COLO829 (cell line): ENCODE results near the gene ST14.
"Not testable (repeated sequence)": the region's sequence is repeated elsewhere in the genome, so short reads cannot be mapped to it uniquely, and the experiment has no call there.

Source experiments
- DNase-seq: peaks from one replicate; pipeline ENCODE4 v3.0.0; 2012; ENCODE audit warnings: low spot score

ST14 gene

DNA sequence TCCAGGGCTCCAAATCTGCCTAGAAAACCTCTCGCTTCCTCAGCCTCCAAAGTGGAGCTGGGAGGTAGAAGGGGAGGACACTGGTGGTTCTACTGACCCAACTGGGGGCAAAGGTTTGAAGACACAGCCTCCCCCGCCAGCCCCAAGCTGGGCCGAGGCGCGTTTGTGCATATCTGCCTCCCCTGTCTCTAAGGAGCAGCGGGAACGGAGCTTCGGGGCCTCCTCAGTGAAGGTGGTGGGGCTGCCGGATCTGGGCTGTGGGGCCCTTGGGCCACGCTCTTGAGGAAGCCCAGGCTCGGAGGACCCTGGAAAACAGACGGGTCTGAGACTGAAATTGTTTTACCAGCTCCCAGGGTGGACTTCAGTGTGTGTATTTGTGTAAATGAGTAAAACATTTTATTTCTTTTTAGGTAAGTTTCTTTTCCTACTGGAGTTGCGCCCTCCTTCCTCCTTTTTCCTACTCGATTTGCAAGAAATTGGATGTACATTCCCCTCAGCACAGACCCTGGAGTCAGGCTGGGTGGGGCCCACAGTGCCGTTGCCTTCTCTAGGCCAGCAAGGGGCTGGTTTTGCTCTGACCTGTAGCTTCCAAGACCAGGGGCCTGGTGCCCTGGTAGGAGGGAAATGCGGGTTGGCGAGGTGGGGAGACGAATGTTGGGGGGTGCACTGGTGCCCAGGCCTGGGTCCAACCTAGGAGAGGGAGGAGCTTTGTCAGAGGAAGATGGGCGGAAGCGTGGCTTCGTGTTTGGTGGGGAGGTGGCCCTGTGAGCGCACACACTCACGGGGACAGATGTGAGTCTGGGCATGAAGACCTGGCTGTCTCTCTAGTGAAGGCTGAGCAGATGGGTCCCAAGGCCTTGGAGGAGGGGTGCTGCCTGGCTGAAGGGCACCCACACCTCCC is 50.6 kb downstream of the ST14 start:
- DNase-seq = no peak

DNA sequence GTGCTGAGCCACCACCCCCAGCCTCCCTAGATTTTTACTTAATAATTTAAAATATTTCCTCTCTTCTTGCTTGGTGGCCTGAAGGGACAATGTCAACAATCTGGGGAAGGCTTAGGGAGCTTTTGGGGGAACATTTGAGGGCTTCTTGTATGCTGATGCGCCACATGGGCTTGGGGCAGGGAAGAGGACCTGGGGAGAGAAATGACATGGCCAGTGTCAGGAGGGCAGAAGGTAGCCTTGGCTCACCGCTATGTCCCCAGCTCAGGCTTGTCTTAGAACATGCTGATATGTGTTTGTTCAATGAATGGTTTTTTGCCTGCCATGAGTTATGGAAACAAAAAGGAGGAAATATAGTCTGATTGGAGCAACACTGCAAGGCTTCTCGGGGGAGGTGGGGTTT is 51.6 kb downstream of the ST14 start:
- no peak for DNase-seq

DNA sequence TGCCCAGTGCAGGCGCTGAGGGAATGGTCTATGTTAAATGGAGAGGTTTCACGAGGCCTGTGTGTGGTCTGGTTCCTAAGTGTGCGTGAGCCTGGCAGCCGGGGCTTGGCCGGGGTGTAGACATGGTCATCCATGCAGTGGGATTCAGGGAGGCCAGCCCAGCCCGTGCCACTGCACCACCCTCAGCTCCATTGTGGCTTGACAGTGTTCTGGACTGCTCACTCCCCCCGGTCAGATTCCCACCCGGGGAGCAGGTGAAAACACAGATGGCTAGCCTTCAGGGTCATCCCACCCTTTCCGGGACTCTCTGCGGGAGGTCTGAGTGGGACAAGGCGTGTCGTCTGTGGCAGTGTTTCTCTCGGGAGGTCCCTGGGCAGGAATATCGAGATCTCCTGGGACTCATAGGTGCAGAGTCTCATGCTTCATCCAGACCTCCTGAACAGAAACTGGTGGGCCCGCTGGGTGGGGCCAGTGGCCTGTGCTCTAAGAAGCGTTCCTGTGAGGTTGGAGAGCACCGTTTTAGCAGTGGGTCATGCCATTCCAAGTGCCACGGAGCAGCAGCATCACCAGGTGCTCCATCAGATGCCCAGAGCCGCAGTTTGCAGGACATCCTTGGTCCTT is 52.3 kb downstream of the ST14 start:
- no peak for DNase-seq

DNA sequence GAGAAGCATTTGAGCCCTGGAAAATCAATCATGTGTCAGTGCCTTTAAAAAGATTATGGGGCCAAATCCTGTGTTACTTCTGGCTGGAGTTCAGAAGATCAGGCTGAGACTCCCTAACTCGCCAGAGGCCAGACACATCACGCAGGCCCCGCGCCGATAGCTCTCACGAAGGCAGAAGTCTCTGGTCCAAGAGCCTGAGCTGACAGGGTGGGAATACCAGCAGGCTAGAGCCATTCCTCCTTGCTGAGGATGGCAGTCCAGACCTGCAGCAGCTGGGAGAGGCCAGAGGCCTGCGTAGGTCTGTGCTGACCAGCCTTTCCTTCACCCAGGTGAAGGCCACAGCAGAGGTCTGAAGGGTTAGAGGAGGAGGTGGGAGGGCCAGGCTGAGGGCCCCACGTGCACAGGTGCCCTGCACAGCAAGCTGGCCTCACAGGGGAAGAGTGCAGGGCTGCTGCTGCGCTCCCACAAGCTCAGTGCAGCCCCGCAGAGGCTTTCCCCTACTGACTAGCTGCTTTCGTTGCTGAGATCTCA is 52.9 kb downstream of the ST14 start:
- DNase-seq = no peak

DNA sequence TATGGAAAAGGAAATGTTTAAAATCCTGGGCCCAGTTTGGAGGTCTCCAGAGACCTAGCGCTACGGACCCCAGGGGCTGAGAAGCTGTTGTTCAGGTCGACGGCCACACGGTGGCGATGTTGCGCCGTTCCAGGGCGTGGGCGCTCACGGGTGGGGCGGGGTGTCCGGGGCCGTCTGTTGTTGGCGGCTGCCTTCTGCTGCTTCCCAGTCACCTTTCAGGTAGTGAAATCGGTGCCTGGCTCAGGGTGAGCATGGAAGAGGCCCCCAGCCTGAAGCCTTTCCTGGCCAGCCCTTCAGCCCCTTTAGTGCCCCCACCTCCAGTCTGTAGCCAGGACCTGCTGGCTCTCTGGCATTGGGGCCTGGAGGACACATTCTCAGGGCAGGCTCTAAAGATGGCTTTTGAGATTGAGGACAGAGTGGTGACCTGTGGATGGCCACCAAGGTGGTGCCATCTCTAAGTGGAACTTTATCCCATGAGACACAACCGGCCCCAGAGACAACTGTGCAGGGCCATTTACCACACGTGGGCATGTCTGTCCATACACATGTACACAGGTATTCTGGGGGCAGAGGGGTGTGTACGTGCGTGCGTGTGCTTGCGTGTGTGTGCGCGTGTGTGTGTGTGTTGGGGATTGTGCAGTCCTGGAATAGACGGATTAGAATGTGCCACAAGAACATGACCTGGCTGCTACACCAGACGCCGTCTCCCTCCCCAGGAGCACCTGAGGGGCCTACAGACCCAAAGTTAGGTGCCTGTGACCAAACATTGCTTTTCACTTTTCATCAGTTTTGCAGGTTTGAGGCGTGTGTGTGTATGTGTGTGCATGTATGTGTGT is 53.8 kb downstream of the ST14 start:
- DNase-seq = peak; percentile 53

DNA sequence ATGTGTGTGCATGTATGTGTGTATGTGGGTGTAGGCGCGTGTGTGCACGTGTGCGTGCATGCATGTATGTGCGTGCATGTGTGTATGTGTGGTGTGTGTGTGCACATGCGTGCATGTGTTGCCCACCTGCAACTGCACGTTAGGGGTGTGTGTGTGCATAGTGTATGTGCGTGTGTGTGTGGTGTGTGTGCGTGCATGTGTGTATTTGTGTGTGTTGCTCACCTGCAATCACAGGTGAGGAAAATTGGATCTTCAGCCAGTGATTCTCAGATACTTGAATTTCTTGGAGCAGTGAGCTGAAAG is 54.3 kb downstream of the ST14 start:
- no peak for DNase-seq

DNA sequence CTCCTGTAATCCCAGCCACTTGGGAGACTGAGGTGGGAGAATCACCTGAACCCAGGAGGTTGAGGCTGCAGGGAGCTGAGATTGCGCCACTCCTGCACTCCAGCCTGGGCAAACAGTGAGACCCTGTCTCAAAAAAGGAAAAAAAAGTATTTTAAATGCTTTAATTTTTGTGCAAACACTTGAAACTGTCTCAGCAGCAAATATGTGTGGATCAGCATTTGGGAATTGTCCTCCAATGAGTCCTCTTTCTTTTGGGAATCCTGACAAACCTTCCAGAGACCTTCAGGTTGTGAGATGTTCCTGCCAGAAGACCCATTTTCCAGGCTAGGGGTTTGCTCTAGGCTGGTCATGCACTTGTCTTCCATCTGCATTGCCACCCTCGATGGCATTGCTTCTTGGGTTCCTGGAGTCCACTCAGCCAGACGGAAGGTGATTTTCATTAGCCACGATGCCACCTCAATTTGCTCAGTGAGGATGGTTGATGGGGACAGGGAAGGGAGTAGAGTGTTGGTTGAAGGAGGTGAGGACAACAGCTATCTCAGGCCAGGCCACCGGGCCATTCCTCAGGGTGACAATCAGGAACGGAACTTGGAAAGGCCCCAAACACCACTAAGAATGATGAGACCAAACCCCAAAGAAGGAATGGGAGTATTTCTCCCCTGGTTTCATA is 55.4 kb downstream of the ST14 start:
- DNase-seq = no peak

DNA sequence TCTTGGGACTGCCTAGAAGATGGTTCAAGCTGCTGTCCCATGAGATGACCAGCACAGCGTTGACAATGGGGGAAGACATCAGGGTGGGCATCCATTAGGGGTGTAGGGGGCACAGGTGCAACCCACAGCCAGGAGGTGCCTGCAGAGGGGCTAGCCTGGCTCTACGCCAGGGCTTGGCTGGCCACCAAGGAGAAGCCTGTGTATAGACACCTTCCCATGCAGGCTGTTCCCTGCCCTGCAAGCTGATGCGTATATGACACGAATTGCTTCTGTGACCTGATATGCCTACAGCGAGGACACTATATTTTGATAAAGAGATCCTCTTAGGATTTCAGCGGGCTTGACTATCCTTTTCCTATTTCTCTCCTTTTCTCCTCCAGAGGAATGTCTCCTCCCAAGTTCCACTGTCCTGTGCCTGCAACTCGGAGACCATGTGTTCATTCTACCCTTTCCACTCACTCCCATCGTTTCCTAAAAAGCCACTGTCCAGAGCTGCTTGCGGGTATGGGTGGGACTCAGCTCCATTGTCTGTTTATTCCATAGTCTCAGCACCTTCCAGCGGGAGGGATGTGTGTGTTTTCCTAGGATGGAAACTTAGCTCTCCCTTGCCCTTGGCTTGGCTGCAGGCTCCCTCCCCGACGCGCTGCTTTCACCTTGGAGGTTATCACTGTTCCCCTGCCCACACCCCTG is 56.1 kb downstream of the ST14 start:
- no peak for DNase-seq

DNA sequence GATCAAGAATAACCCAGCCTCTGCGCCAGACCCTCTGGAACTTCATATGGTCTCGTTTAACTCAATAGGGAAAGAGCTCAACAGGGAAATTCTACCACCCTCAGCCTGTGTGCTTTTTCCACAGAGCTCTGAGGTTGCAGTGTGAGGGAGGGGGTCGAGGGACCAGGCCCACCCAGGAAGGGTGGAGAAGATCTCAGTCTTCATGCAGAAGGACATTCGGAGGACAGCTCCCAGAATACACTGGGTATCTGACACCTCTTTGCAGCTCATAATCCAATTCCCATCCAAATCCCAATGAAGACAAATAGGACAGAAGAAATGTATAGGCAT is 56.6 kb downstream of the ST14 start:
- no peak for DNase-seq

DNA sequence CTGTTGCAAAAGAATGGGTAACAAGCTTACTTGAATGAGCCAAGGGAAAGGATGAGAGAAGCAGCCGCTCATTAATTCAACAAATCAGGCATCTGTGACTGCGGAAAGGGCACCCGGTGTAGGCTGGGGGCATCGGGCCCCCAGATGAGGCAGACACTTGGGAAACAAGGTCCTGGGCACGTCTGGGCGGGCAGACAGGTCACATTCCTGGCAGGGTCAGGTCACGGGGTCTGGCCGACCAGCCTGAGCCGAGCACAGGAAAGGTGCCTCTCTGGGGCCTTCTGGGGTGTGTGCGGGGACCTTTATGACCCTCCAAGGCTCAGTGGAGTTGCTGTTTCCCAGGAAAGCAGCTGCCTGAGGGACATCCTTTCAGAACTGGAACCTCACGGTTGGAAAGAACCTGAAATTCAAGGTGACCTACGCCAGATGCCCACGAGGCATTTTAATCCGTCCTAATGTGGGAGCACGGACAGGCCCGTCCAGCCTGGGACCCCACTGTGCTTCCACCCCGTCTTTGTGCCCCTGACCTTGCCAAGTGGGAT is 57.1 kb downstream of the ST14 start:
- DNase-seq = no peak

DNA sequence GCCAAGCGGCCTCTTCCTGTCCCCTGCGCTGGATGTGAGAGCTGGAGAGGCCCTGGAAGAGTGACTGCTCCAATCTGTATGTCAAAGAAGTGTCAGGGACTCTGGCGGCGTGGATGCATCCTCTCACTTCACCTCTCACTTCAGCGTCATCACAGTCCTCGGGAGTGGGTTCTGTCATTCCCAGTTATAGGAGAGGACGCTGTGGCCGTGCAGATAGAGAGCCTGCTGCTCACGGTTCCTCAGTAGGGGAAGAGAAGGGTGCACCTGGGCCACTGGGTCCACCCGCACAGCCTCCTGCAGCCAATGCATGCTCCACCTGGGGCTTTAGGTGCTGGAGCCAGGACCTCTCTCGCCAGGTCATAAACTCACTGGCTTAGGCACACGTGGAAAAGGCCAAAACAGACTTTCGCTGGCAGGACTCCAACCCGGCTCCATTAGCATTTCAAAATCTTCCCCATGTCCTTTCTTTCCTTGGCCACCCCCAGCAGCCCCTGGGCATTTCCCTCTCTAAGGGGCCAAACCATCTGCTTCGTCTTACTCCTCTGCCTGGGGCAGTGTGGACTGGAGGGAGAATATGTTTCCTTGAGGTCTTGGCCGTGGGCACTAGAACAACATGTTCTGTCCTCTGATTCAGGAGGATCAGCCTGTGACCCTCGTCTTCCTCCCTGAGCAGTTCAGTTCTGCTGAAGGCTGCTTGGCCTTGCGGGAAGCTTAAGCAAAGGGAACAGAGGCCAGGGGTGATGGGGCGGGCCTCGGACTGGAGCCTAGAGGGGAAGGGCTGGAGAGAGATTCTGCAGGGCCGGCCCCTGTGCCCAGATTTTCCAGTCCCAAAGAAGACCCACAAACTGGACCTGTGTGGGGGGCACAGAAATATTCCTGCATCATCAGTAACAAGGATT is 57.8 kb downstream of the ST14 start:
- DNase-seq = no peak

DNA sequence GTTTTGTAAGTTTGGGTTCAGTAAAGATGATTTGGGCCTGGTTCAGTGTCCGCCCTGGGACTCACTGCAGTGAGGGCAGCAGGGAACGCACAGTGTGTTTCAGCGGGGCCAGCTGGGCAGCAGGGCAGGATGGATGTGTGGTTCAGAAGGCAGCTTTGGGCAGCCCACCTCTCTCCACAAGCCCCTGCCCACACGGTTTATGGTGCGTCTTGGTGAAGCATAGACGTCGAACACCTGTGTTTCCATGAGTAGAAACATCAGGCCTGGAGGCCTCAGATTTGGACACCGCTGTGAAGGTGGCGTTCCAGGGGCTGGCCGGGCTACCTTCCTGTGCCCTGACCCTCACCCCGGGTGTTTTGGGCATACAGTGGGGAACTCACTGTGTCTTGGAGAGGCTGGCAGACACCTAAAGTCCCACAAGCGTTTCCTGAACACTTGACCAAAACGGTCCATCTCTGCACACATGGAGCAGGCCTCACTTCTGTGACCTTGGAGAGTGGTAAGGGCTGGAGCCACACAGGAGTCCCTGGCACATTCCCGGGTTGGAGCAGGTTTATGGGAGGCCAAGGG is 59.0 kb downstream of the ST14 start:
- DNase-seq = no peak

DNA sequence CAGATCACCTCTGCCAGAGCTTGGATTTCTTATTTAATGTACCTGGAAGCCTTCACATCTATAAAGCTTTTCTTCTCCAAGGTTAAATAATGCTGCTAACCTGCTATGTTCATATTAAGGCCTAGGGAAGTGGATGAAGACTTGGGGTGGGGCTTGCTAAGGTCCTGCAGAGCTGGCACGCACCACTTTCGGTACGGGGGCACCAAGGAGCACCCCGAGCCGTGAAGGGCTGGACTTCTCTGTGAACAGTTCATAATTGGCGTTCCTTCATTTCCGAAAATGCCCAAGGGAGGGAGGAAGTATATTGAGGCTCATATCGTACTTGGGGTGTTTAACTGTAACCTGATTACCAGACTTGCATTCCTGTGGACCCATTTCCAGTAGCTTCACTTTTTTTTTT is 59.6 kb downstream of the ST14 start:
- no peak for DNase-seq

DNA sequence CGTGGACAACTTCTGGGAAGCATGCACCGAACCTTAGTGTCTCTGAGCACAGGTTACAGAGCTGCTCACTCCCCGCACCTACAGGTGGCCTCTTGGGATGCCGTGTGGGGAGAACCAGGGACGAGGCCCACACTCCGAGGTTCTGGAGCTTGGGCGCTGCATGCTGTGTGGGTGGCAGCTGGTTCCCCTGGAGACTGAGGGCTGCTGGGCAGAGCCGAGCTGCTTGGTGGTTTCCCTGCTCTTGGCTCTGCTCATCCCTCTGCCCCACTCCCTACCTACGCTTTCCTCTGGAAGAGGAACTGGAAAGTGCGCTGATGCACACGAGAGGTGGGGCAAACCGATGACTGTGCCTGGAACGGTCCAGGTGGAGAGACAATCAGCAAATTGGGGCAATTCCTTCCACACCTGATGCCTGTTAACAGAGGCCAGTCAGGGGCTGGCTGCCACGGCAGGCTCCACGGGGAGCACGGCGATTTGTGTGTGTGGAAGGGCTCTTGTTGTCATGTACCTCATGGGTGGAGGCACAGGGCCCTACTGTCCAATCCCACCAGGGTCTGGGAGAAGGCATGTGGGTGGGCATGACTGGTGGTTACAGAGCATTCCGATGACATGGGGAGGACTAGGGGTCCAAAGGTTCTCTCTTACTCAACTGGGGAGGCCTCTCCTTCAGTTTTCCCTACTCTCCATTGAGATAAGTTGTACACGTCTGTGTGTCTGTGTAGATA is 60.9 kb downstream of the ST14 start:
- DNase-seq = no peak

DNA sequence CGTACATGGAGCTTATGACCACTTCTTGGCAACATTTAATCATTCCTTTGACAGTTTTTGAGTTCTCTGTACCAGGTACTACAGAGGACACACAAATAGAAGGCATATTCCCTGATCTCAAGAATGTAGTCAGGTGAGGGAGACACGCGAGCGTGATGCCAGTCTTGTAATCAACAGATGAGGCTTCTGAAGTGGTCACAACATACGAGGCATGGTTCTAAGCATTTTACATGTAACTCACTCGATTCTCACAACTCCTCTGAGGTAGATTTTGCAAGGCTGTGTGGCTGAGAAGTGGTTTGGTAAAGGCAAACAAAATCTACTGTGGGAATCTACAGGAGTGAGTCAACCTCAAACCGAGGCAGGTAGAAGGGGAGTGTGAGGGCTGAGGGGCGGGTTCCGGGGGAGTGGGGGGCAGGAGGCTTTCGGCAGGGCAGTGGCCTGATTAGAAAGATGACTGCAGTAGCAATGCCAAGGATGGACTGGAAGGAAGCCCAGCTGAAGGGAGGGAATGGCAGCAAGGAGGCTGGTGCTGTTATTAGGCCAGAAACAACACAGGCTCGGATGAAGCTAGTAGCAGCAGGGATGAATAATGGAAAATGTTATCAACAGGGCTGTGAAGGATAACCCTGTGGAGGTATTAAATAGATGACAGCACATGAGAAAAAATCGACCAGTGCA is 63.8 kb downstream of the ST14 start:
- DNase-seq = no peak

DNA sequence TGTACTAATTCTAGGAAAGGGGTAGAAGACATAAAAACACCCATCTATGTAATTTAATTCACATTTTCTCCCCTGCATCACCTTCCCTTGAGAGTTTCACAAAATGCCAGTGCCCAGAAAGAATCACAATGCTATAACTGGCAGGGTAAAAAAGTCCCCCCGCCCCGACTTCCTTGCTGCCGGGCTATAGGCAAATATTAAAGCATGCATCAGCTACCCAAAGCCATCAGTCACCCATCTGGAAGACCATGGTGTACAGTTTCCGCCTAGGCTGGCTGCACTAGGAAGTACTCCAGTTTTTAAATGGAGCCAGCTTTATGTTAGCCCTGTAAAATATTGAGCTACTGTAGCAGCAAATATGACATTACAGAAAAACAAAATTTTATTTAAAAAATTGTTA is 67.8 kb downstream of the ST14 start:
- DNase-seq = no peak

DNA sequence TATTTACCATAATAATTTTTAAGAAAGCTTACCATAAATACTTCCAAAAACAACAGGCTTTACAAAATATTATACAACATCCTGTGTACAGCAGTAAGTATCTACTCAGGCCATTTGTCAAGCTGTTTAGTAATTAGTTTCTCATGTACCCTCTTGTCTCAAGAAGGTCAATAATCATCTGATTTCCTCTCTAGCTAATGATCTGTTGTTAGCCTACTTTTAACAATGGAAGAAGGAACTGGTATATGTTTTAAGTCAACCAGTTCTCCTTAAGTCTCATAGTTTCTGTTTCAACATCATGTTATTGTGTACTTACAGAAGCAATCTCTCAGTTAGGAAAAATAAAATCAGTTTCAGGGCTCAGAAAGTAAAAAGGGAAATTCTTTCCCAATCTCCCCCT is 73.9 kb downstream of the ST14 start:
- not testable (repeated sequence) for DNase-seq

DNA sequence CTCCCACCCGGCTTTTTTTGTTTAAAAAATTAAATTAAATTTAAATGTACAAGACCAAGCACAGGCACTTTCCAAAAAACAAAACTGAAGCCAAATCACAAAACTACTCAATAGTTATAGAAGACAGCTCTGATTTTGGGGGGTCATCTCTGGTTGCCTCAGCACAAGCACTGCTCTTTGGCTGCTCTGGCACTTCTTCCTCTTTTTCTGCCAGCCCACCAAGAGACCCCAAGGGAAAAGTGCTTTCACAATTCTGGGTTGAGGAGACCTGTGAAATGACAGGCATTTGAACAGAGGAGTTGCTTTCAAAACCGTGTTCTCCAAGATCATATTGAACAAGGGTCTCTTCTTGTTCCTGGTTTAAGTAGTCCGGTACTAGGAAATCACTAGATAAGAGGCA is 74.3 kb downstream of the ST14 start:
- DNase-seq = not testable (repeated sequence)

DNA sequence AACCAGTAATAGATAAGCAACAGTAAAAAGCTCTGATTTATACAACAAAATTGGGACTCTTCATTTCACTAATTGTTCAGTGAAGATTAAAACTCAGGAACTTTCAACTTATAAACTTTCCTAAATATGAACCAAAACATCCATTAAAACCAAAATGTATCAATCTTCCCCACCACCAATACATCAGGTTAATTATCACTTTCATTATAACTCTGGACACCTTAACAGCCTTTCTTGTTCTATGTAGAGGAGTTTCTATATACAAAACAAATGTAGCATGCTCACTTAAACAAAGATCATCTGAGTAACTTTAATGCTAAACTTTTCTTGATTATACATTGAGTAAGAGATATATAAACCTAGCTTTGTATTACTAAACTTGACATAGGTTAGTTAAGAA is 74.7 kb downstream of the ST14 start:
- DNase-seq = no peak
